Skeletal muscle tissue (tissue), 4 donors: ENCODE data around the gene RAI1. TPM values are rescaled to one million over a fixed set of nuclear protein-coding genes. Genes with fewer than 3 reads are reported as not detected.
A peak's percentile ranks its signal among the peaks of the same experiment; 100 is the strongest.
"Not testable (repeated sequence)": the region's sequence is repeated elsewhere in the genome, so short reads cannot be mapped to it uniquely, and the experiment has no call there.

Source experiments
- H3K27ac ChIP-seq: one replicate; pipeline ENCODE4 v1.7.0; 2013; ENCODE audit warnings: mild to moderate bottlenecking, low read depth, low read length, inconsistent platforms
- H3K27me3 ChIP-seq, 3 donors: one replicate each; pipeline ENCODE4 v1.7.0; 2013; ENCODE audit warnings: low read length in 3 of 3; ENCODE audit not compliant: control insufficient read depth in 3 of 3, insufficient read depth in 3 of 3
- H3K36me3 ChIP-seq, 3 donors: one replicate each; pipeline ENCODE4 v1.7.0; 2013; ENCODE audit warnings: low read length in 3 of 3; ENCODE audit not compliant: control insufficient read depth in 3 of 3, insufficient read depth in 3 of 3
- H3K4me1 ChIP-seq, 3 donors: one replicate each; pipeline ENCODE4 v1.7.0; 2013; ENCODE audit warnings: low read length in 3 of 3, mild to moderate bottlenecking in 3 of 3; ENCODE audit not compliant: control insufficient read depth in 3 of 3, insufficient read depth in 3 of 3
- H3K4me3 ChIP-seq, 3 donors: one replicate each; pipeline ENCODE4 v1.7.0; 2013; ENCODE audit warnings: low read length in 3 of 3
- H3K9ac ChIP-seq, 3 donors: one replicate each; pipeline ENCODE4 v1.7.0; 2013; ENCODE audit warnings: low read length in 3 of 3, mild to moderate bottlenecking in 3 of 3, moderate library complexity in 2 of 3, low read depth in 1 of 3
- H3K9me3 ChIP-seq, 3 donors: one replicate each; pipeline ENCODE4 v1.7.0; 2013; ENCODE audit warnings: low read length in 3 of 3; ENCODE audit not compliant: control insufficient read depth in 3 of 3
- total RNA-seq: library from RNA; depleted of rRNA; stranded (reverse); fragments of >200 nt; gene quantifications from one replicate; pipeline ENCODE4 v1.2.3, GENCODE V29; 2014
- donor health status: Osteomylitis.

RAI1 gene
- total RNA-seq, 1 donor from 2014 or later: 3.1 TPM

- H3K36me3 ChIP-seq: no peaks in the 10 kb centered on the region
- peaks cover 0 to 2% (median 0%) of the 10 kb centered on the region in 3 donors for H3K27me3 ChIP-seq
- H3K9ac ChIP-seq: peak overlapping the region in 1 of 3 donors; percentile 25
- H3K27ac ChIP-seq: no peak overlapping the region
- no peaks in the 10 kb centered on the region for H3K9me3 ChIP-seq
- no peak overlapping the region for H3K4me3 ChIP-seq
- no peaks in the 10 kb centered on the region for H3K4me1 ChIP-seq
Measured at GRCh38 chr17:17641621-17642409, 39.4 kb upstream of the RAI1 start.

GRCh38 chr17:17645148-17645547, 36.1 kb upstream of the RAI1 start:
- H3K27ac ChIP-seq, H3K4me1 ChIP-seq, H3K27me3 ChIP-seq, H3K9me3 ChIP-seq, H3K4me3 ChIP-seq, H3K36me3 ChIP-seq, H3K9ac ChIP-seq: not testable (repeated sequence)

GRCh38 chr17:17645961-17646360, 35.3 kb upstream of the RAI1 start:
- Histone ChIP-seq H3K36me3 (no peaks in the 10 kb centered on the region), H3K27me3 (no peaks in the 10 kb centered on the region), H3K9me3 (no peaks in the 10 kb centered on the region), H3K27ac (no peak overlapping the region), H3K4me1 (no peaks in the 10 kb centered on the region), H3K4me3 (no peak overlapping the region), H3K9ac (no peak overlapping the region)

- peak overlapping the region in 1 of 3 donors; percentile 5 for H3K9ac ChIP-seq
- H3K4me1 ChIP-seq: no peaks in the 10 kb centered on the region
- H3K27ac ChIP-seq: no peak overlapping the region
- no peaks in the 10 kb centered on the region for H3K27me3 ChIP-seq
- H3K9me3 ChIP-seq: no peaks in the 10 kb centered on the region
- no peaks in the 10 kb centered on the region for H3K36me3 ChIP-seq
- H3K4me3 ChIP-seq: no peak overlapping the region
Measured at GRCh38 chr17:17647524-17648178, 33.6 kb upstream of the RAI1 start.

GRCh38 chr17:17648762-17649161, 32.5 kb upstream of the RAI1 start:
- Histone ChIP-seq H3K9me3 (no peaks in the 10 kb centered on the region), H3K4me3 (no peak overlapping the region), H3K27ac (no peak overlapping the region), H3K27me3 (no peaks in the 10 kb centered on the region), H3K36me3 (no peaks in the 10 kb centered on the region), H3K9ac (no peak overlapping the region), H3K4me1 (no peaks in the 10 kb centered on the region)

GRCh38 chr17:17650959-17651358, 30.3 kb upstream of the RAI1 start:
- Histone ChIP-seq H3K4me1 (no peaks in the 10 kb centered on the region), H3K36me3 (no peaks in the 10 kb centered on the region), H3K4me3 (no peak overlapping the region), H3K27ac (no peak overlapping the region), H3K9ac (no peak overlapping the region), H3K9me3 (no peaks in the 10 kb centered on the region), H3K27me3 (no peaks in the 10 kb centered on the region)

- H3K27ac ChIP-seq: no peak overlapping the region
- H3K27me3 ChIP-seq: no peaks in the 10 kb centered on the region
- peaks cover 0 to 4% (median 4%) of the 10 kb centered on the region in 3 donors for H3K9me3 ChIP-seq
- H3K36me3 ChIP-seq: no peaks in the 10 kb centered on the region
- no peak overlapping the region for H3K9ac ChIP-seq
- H3K4me1 ChIP-seq: no peaks in the 10 kb centered on the region
- H3K4me3 ChIP-seq: no peak overlapping the region
Measured at GRCh38 chr17:17653343-17653742, 27.9 kb upstream of the RAI1 start.

- Histone ChIP-seq H3K9ac (no peak overlapping the region), H3K36me3 (no peaks in the 10 kb centered on the region), H3K27me3 (peaks cover 0 to 6% (median 2%) of the 10 kb centered on the region in 3 donors), H3K4me1 (peaks cover 0 to 7% (median 3%) of the 10 kb centered on the region in 3 donors), H3K4me3 (no peak overlapping the region), H3K27ac (no peak overlapping the region), H3K9me3 (peaks cover 3 to 4% (median 4%) of the 10 kb centered on the region in 3 donors)
Measured at GRCh38 chr17:17659340-17659739, 21.9 kb upstream of the RAI1 start.

GRCh38 chr17:17661134-17661533, 20.1 kb upstream of the RAI1 start:
- H3K27ac ChIP-seq: no peak overlapping the region
- H3K4me1 ChIP-seq: peaks cover 0 to 7% (median 5%) of the 10 kb centered on the region in 3 donors
- H3K4me3 ChIP-seq: no peak overlapping the region
- no peaks in the 10 kb centered on the region for H3K36me3 ChIP-seq
- H3K9ac ChIP-seq: no peak overlapping the region
- peaks cover 0 to 11% (median 6%) of the 10 kb centered on the region in 3 donors for H3K27me3 ChIP-seq
- peaks cover 3 to 4% (median 4%) of the 10 kb centered on the region in 3 donors for H3K9me3 ChIP-seq

- peaks cover 0 to 7% (median 5%) of the 10 kb centered on the region in 3 donors for H3K4me1 ChIP-seq
- H3K9ac ChIP-seq: no peak overlapping the region
- H3K27me3 ChIP-seq: peaks cover 0 to 11% (median 6%) of the 10 kb centered on the region in 3 donors
- peaks cover 3 to 4% (median 4%) of the 10 kb centered on the region in 3 donors for H3K9me3 ChIP-seq
- no peak overlapping the region for H3K27ac ChIP-seq
- H3K36me3 ChIP-seq: no peaks in the 10 kb centered on the region
- no peak overlapping the region for H3K4me3 ChIP-seq
Measured at GRCh38 chr17:17661834-17662385, 19.3 kb upstream of the RAI1 start.
